Smooth muscle cell (in vitro differentiated cells): Measurements from ENCODE around the gene FEN1. TPM values are rescaled to one million over a fixed set of nuclear protein-coding genes. Genes with fewer than 3 reads are reported as not detected.

ENCODE experiments used
- DNase-seq: peaks from one replicate; lab custom pipeline; 2025; ENCODE audit not compliant: unreplicated experiment; lab: John Stamatoyannopoulos, UW
- H2AFZ ChIP-seq: fragments of 200-600 bp; sonication (generic); 2 replicates; pipeline ENCODE4 v1.6.0; 2016; ENCODE audit warnings: antibody characterized with exemption, low read depth, mild to moderate bottlenecking
- H3F3A ChIP-seq: fragments of 200-600 bp; sonication (generic); 2 replicates; pipeline ENCODE4 v1.6.0; 2017; ENCODE audit warnings: antibody characterized with exemption, low read depth
- H3K27ac ChIP-seq: fragments of 200-600 bp; sonication (generic); 2 replicates; pipeline ENCODE4 v1.5.1; 2016; ENCODE audit warnings: low read depth, mild to moderate bottlenecking
- H3K27me3 ChIP-seq: fragments of 200-600 bp; sonication (generic); 2 replicates; pipeline ENCODE4 v1.6.1; 2016; ENCODE audit warnings: low read depth, mild to moderate bottlenecking
- H3K36me3 ChIP-seq: fragments of 200-600 bp; sonication (generic); 2 replicates; pipeline ENCODE4 v1.5.1; 2016; ENCODE audit warnings: low read depth
- H3K4me1 ChIP-seq: fragments of 200-600 bp; sonication (generic); 2 replicates; pipeline ENCODE4 v1.5.1; 2016; ENCODE audit warnings: low read depth
- H3K4me2 ChIP-seq: fragments of 200-600 bp; sonication (generic); 2 replicates; pipeline ENCODE4 v1.6.0; 2016; ENCODE audit warnings: mild to moderate bottlenecking
- H3K4me3 ChIP-seq: fragments of 200-600 bp; sonication (generic); 2 replicates; pipeline ENCODE4 v1.5.1; 2016; ENCODE audit warnings: mild to moderate bottlenecking
- H3K79me2 ChIP-seq: fragments of 200-600 bp; sonication (generic); 2 replicates; pipeline ENCODE4 v1.6.0; 2016; ENCODE audit warnings: low read depth, mild to moderate bottlenecking
- H3K9ac ChIP-seq: fragments of 200-600 bp; sonication (generic); 2 replicates; pipeline ENCODE4 v1.6.0; 2016; ENCODE audit warnings: low read depth
- H3K9me3 ChIP-seq: fragments of 200-600 bp; sonication (generic); replicated peaks from 2 replicates; pipeline ENCODE4 v1.5.1; 2016; ENCODE audit warnings: low read depth
- H4K20me1 ChIP-seq: fragments of 200-600 bp; sonication (generic); 2 replicates; pipeline ENCODE4 v1.6.0; 2016; ENCODE audit warnings: low read depth
- WGBS: methylation state at CpG from one replicate; pipeline ENCODE4 v1.1.7; 2016; ENCODE audit warnings: low lambda C conversion rate; 5-methylcytosine and 5-hydroxymethylcytosine counted together
- polyA plus RNA-seq: library from polyadenylated mRNA; unstranded; fragments of >200 nt; fragmentation: Nextera tagmentation; extraction: Ambion mirVana; gene quantifications from 2 replicates; pipeline ENCODE4 v1.2.1, GENCODE V29; 2016
- total RNA-seq: library from RNA; depleted of rRNA; stranded (reverse); fragments of >200 nt; gene quantifications from 2 replicates; pipeline ENCODE4 v1.2.3, GENCODE V29; 2014
- TF ChIP-seq, protein P1 (sequence below): fragments of 200-600 bp; sonication (generic); IDR thresholded peaks from 2 replicates; pipeline ENCODE4 v1.5.1; 2017; ENCODE audit warnings: borderline replicate concordance, mild to moderate bottlenecking, antibody characterized with exemption; ENCODE audit not compliant: insufficient read depth, poor library complexity, severe bottlenecking

Gene FEN1
- total and polyA plus RNA-seq, 2 experiments from 2014 or later = 15.6 to 21.1 TPM

DNA sequence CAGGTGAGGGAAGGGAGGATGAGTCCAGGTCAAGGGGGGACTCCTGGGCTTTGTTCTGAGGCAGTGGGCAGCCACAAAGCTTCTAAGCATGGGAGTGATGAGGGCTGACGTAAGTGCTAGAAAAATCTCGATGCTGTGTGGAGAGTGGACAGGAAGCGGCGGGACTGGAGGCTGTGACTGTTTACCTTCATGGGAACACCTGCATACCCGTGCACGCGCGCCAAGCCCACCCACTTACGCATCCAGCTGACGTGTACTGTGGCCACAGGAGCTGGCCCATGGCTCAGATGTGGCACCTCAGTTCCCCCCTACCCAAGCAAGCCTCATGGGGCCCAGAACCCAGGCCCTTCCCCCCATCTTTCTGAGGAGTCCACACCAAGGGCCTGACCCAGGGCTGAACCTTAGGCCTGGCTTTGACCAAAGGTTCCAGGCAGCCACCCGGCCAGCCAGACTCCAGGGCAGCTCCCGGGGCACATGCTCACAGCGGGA is 26.3 kb upstream of the FEN1 start:
- Histone ChIP-seq H3F3A (no peaks in the 10 kb centered on the region), H3K4me2 (no peak overlapping the region), H3K9ac (no peak overlapping the region), H3K4me1 (peaks cover 21% of the 10 kb centered on the region), H4K20me1 (peaks cover 50% of the 10 kb centered on the region), H3K9me3 (no peaks in the 10 kb centered on the region), H3K4me3 (no peak overlapping the region), H3K27me3 (no peaks in the 10 kb centered on the region), H3K79me2 (peaks cover 12% of the 10 kb centered on the region), H3K36me3 (no peaks in the 10 kb centered on the region), H2AFZ (no peak overlapping the region), H3K27ac (no peak overlapping the region)
- 93% methylated on average over 13 of the region's 13 CpGs for WGBS
- TF ChIP-seq, protein P1, sequence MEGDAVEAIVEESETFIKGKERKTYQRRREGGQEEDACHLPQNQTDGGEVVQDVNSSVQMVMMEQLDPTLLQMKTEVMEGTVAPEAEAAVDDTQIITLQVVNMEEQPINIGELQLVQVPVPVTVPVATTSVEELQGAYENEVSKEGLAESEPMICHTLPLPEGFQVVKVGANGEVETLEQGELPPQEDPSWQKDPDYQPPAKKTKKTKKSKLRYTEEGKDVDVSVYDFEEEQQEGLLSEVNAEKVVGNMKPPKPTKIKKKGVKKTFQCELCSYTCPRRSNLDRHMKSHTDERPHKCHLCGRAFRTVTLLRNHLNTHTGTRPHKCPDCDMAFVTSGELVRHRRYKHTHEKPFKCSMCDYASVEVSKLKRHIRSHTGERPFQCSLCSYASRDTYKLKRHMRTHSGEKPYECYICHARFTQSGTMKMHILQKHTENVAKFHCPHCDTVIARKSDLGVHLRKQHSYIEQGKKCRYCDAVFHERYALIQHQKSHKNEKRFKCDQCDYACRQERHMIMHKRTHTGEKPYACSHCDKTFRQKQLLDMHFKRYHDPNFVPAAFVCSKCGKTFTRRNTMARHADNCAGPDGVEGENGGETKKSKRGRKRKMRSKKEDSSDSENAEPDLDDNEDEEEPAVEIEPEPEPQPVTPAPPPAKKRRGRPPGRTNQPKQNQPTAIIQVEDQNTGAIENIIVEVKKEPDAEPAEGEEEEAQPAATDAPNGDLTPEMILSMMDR = no peak
- DNase-seq = no peak

DNA sequence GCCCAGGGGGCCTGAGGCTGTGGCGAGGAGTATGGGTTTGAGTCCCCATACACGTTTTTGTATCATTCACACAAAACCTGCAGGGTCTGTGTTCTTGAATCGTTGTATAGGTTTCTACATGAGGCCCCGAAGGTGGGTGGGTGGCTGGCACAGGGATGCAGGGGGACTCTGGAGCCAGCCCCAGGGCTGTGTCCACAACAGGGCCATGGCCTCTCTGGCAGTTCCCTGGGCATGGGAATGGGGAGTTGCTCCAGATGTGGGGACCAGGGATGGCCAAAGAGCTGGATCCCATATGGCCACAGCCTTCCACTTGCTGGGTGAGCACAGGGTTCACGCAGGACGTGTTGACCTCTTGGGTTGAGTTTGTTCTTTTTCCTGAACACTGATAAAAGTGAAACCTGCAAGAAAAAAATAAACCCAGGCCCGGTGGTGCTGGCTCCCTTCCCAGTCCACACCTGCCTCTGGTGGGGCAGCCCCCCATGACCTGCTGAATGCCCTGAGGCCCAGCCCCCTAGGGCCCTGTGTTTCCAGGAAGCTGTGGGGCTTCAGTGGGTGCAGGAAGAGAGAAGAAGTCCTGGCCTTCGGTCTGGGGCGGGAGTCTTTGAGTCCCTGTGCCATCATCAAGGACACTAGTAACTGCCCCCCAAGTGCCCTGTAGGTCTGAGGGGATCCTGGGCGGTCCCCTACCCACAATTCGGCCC is 24.2 kb upstream of the FEN1 start:
- 89% methylated on average over 11 of the region's 11 CpGs for WGBS
- H3K27me3 ChIP-seq = no peaks in the 10 kb centered on the region
- no peak overlapping the region for H3K4me2 ChIP-seq
- no peaks in the 10 kb centered on the region for H3K36me3 ChIP-seq
- H3K9ac ChIP-seq = no peak overlapping the region
- no peaks in the 10 kb centered on the region for H3F3A ChIP-seq
- DNase-seq = no peak
- no peak overlapping the region for H3K27ac ChIP-seq
- peaks cover 5% of the 10 kb centered on the region for H3K4me1 ChIP-seq
- TF ChIP-seq, protein P1 = no peak
- peaks cover 8% of the 10 kb centered on the region for H3K79me2 ChIP-seq
- H3K4me3 ChIP-seq = no peak overlapping the region
- H4K20me1 ChIP-seq = peaks cover 30% of the 10 kb centered on the region
- no peaks in the 10 kb centered on the region for H3K9me3 ChIP-seq
- H2AFZ ChIP-seq = no peak overlapping the region

DNA sequence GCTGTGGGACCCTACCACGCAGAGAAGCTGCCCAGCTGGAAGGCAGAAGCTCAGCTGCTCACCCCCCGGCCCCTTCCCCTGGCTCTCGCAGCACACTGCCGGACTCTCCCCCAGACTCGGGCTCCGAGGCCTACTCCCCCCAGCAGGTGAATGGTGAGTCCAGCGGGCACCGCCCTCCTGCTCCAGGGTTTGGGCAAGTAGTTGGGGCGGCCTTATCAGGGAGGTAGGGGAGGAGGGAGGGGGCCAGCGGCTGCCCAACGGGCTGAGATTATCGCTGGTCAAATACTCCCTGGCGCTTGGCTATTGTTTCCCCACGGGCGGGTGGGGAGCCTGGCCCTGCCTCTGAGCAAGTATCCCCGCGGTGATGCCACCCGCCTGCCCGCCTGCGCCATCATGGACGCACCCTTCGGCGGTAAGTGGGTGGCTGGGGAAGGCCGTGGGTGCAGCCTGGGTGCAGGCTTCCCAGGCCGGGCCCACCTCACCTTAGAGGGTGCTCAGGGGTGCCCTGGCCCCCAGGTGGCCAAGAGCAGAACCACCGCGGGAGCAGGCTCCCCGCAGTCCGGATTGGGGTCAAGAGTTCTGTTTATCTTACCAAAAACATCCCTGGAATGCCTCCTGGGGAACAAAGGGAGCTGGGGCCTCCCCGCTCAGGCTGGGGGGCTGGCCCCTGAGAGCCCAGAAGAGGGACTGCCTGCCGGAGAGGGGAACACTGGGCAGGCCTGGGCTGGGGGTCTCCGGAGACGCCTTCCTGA is 23.4 kb upstream of the FEN1 start:
- no peaks in the 10 kb centered on the region for H3K27me3 ChIP-seq
- H3K4me3 ChIP-seq = no peak overlapping the region
- H3F3A ChIP-seq = no peaks in the 10 kb centered on the region
- no peak overlapping the region for H3K9ac ChIP-seq
- TF ChIP-seq, protein P1 = peak; percentile 6
- H3K9me3 ChIP-seq = no peaks in the 10 kb centered on the region
- H3K4me2 ChIP-seq = no peak overlapping the region
- peaks cover 22% of the 10 kb centered on the region for H4K20me1 ChIP-seq
- no peak overlapping the region for H2AFZ ChIP-seq
- H3K4me1 ChIP-seq = peaks cover 5% of the 10 kb centered on the region
- 90% methylated on average over 33 of the region's 33 CpGs for WGBS
- peaks cover 2% of the 10 kb centered on the region for H3K79me2 ChIP-seq
- no peaks in the 10 kb centered on the region for H3K36me3 ChIP-seq
- DNase-seq = no peak
- H3K27ac ChIP-seq = no peak overlapping the region
